Upper lobe of right lung (tissue), 1 donor: Measurements from ENCODE around the gene LNPEP. TPM values are rescaled to one million over a fixed set of nuclear protein-coding genes. Genes with fewer than 3 reads are reported as not detected.

ENCODE experiments used
- ATAC-seq: fragments of 200-7000 bp; cut with Tn5 transposase; one replicate; pipeline ENCODE4 v1.9.1; 2020; ENCODE audit warnings: mild to moderate bottlenecking, moderate library complexity
- DNase-seq: peaks from one replicate; pipeline ENCODE4 v3.0.0-alpha.2; 2020
- H3K27ac ChIP-seq: fragments of 200-600 bp; one replicate; pipeline ENCODE4 v1.8.0; 2022
- H3K27me3 ChIP-seq: fragments of 200-600 bp; one replicate; pipeline ENCODE4 v1.8.0; 2022; ENCODE audit warnings: mild to moderate bottlenecking
- H3K36me3 ChIP-seq: fragments of 200-600 bp; one replicate; pipeline ENCODE4 v1.8.0; 2022
- H3K4me1 ChIP-seq: fragments of 200-600 bp; one replicate; pipeline ENCODE4 v1.8.0; 2022
- H3K4me3 ChIP-seq: fragments of 200-600 bp; one replicate; pipeline ENCODE4 v1.8.0; 2022; ENCODE audit warnings: mild to moderate bottlenecking
- H3K9me3 ChIP-seq: fragments of 200-600 bp; one replicate; pipeline ENCODE4 v1.8.0; 2022
- intact Hi-C: fragments of 100-400 bp; cut with DNase I; formaldehyde crosslinking; loops from one replicate; pipeline ENCODE4 v1.11.0; 2022
- total RNA-seq: library from RNA; stranded (reverse); fragmentation: NEBNext Ultra II Directional; extraction: Animal tissue kit (Norgen Biotek cat#: 25700); gene quantifications from one replicate; pipeline ENCODE4 v1.2.1, GENCODE V29; 2021
- TF ChIP-seq, protein P1 (sequence below): fragments of 200-600 bp; IDR thresholded peaks from one replicate; pipeline ENCODE4 v1.8.0; 2022; ENCODE audit warnings: antibody characterized with exemption
- donor health status: DM: no; HTN: yes; CAD: no; lungs with severe emphysema.

The LNPEP gene
- total RNA-seq, 1 donor from 2014 or later, result 50.6 TPM

DNA sequence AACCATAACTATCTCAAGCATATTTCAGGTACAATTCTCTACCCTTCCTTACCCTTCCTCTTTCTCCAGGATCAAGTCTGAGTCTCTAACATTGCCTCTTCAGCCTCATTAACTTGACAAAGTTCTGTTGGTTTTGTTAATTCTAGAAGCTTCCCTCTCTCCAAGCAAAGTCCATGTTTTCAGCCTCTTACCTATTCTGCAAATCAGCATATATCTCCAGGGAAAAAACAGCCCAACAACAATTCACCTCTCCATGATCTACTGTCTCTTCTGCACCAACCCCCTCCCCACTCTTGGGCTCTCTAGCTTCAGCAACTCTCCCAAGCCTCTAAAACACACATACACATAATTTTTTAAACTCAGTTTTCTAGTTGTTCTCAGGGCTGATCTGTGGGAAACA is 134.4 kb downstream of the LNPEP start:
- no peaks in the 10 kb centered on the region for H3K36me3 ChIP-seq
- H3K4me1 ChIP-seq, result no peaks in the 10 kb centered on the region
- ATAC-seq, result no peak
- H3K4me3 ChIP-seq, result no peak overlapping the region
- intact Hi-C loops, result no loop called here
- no peaks in the 10 kb centered on the region for H3K27me3 ChIP-seq
- DNase-seq, result no peak
- no peaks in the 10 kb centered on the region for H3K9me3 ChIP-seq
- H3K27ac ChIP-seq, result no peak overlapping the region
- TF ChIP-seq, protein P1, sequence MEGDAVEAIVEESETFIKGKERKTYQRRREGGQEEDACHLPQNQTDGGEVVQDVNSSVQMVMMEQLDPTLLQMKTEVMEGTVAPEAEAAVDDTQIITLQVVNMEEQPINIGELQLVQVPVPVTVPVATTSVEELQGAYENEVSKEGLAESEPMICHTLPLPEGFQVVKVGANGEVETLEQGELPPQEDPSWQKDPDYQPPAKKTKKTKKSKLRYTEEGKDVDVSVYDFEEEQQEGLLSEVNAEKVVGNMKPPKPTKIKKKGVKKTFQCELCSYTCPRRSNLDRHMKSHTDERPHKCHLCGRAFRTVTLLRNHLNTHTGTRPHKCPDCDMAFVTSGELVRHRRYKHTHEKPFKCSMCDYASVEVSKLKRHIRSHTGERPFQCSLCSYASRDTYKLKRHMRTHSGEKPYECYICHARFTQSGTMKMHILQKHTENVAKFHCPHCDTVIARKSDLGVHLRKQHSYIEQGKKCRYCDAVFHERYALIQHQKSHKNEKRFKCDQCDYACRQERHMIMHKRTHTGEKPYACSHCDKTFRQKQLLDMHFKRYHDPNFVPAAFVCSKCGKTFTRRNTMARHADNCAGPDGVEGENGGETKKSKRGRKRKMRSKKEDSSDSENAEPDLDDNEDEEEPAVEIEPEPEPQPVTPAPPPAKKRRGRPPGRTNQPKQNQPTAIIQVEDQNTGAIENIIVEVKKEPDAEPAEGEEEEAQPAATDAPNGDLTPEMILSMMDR, result no peak

DNA sequence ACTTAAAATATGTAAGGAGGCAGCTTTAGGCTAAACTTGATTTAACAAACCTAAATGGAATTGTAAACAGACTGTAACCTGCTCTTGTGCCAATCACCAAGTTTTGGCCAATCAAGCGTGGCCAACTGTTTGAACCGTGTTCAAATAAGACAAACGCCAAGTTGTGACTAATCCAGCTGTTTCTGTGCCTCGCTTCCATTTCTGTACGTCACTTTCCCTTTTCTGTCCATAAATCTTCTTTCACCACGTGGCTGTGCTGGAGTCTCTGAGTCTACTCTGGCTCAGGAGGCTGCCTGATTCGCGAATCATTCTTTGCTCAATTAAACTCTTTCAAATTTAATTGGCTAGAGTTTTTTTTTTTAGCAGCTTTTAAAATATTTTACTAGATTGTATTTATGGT is 135.2 kb downstream of the LNPEP start:
- ATAC-seq, result no peak
- Histone ChIP-seq H3K27me3 (no peaks in the 10 kb centered on the region), H3K9me3 (no peaks in the 10 kb centered on the region), H3K4me3 (no peak overlapping the region), H3K4me1 (no peaks in the 10 kb centered on the region), H3K36me3 (no peaks in the 10 kb centered on the region), H3K27ac (no peak overlapping the region)
- DNase-seq, result no peak
- intact Hi-C loops, result no loop called here
- TF ChIP-seq, protein P1, result no peak

DNA sequence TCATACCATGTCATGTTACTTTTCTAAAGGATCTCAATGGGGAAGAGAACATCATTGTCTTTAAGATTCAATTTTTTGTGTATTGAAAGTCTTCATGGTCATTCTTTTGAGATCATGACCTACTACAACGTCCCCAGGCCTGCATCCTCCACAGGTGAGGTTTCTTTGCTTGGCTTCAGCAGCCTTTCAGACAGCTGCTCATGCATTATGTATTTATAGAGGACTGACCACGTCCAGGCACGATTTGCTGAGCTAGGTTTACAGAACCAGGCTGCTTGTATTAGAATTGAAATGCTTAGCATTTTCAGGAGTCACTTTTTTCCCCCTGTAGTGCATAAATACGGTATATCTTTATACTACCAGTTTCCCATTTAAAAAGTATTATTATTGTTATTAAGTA is 136.1 kb downstream of the LNPEP start:
- intact Hi-C loops, result no loop called here
- no peak for DNase-seq
- TF ChIP-seq, protein P1, result no peak
- Histone ChIP-seq H3K9me3 (no peaks in the 10 kb centered on the region), H3K4me3 (no peak overlapping the region), H3K27ac (no peak overlapping the region), H3K27me3 (peaks cover under 1% of the 10 kb centered on the region), H3K36me3 (no peaks in the 10 kb centered on the region), H3K4me1 (no peaks in the 10 kb centered on the region)
- ATAC-seq, result no peak

DNA sequence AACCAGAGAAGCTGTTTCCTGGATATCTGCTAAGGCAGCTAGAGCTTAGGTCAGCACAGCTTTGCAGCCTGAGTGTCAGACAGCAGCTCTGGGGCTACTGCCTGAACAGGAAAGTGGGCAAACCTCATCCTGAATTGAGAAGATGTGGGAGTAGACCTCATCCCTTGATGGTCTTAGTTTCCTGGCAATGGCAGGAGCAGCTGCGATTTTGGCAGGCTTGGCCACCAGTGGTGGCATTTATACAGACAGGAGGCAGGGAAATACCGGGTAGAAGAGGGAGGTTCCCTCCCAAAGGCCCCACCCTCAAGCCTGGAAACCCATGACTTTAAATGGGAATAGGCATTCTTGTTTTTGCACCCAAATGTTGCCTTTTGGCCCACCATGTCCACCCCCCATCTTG is 136.8 kb downstream of the LNPEP start:
- H3K27me3 ChIP-seq, result peaks cover 3% of the 10 kb centered on the region
- H3K4me3 ChIP-seq, result no peak overlapping the region
- no peak overlapping the region for H3K27ac ChIP-seq
- TF ChIP-seq, protein P1, result no peak
- no peaks in the 10 kb centered on the region for H3K36me3 ChIP-seq
- no peak for DNase-seq
- H3K4me1 ChIP-seq, result no peaks in the 10 kb centered on the region
- intact Hi-C loops, result no loop called here
- ATAC-seq, result no peak
- H3K9me3 ChIP-seq, result no peaks in the 10 kb centered on the region

DNA sequence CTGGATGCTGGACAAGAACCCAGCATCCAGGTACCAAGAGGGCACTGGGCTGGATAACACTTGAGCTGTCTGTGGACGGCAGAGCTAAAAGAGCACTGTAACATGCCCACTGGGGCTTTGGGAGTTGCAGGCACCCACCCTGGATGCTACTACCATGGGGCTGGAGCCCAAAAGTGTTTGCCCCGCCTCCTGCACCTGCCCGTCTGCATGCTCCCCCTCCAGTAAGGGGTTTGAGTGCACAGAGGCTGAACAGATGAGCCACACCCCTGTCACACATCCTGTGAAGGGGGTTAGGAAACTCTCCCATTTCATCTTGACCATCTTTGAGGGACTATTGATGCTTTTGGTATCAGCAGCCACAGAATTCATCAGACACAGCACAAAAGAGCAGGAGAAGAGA is 137.5 kb downstream of the LNPEP start:
- Histone ChIP-seq H3K27ac (no peak overlapping the region), H3K36me3 (no peaks in the 10 kb centered on the region), H3K4me1 (no peaks in the 10 kb centered on the region), H3K4me3 (no peak overlapping the region), H3K27me3 (peaks cover 3% of the 10 kb centered on the region), H3K9me3 (no peaks in the 10 kb centered on the region)
- intact Hi-C loops, result no loop called here
- TF ChIP-seq, protein P1, result no peak
- DNase-seq, result no peak
- no peak for ATAC-seq

DNA sequence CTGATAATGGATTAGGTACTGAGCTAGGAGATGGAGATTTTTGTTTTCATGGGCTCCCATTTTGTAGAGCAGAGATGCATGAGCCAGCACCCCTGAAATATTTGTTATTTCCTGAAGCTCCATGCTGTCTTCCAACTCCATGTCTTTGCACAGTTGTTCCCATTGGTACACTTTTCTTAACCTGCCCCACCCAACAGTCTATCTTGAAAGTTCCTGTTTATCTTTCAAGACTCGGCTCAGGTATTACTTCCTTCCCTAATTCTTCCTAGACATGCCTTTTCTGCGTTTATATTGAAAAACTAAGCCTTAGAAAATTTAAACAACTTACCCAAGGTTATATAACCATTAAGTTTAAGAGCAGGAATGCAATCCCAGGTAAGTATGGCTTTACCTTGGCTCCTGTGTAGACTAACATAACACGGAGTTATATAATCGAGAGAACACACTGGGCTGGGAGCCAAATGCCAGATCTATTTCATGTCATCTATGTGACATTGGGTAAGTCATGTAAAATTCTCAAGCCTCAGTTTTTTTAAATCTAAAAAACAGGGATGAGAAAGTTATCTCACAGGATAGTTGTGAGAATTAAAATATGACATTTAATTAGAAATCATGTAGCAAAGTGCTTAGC is 139.1 kb downstream of the LNPEP start:
- Histone ChIP-seq H3K27me3 (peaks cover 3% of the 10 kb centered on the region), H3K27ac (no peak overlapping the region), H3K9me3 (no peaks in the 10 kb centered on the region), H3K4me3 (no peak overlapping the region), H3K36me3 (no peaks in the 10 kb centered on the region), H3K4me1 (no peaks in the 10 kb centered on the region)
- TF ChIP-seq, protein P1, result no peak
- intact Hi-C loops, result no loop called here
- ATAC-seq, result no peak
- no peak for DNase-seq
